Measurements from ENCODE around the gene FOXP1. TPM values are rescaled to one million over a fixed set of nuclear protein-coding genes. Genes with fewer than 3 reads are reported as not detected.

Gene FOXP1
- total RNA-seq, 1 donor from 2014 or later, result 33.2 TPM

GRCh38 chr3:71454512-71455403, 128.8 kb downstream of the FOXP1 start:
- FAIRE-seq, result no peak

GRCh38 chr3:71453822-71454511, 129.6 kb downstream of the FOXP1 start:
- peak; percentile 38 for DNase-seq (ENCODE audit: low read depth)
- TF ChIP-seq CTCF (IDR thresholded peaks at IDR 0.05; ENCODE audit: insufficient read depth, low read length, severe bottlenecking), result no peak
- no peak for FAIRE-seq

More at GRCh38 chr3:71454512-71455403, 128.8 kb downstream of the FOXP1 start:
- TF ChIP-seq CTCF (IDR thresholded peaks at IDR 0.05; ENCODE audit: insufficient read depth, low read length, severe bottlenecking), result no peak
- no peaks in the 10 kb centered on the region for H3K36me3 ChIP-seq (ENCODE audit: control insufficient read depth, insufficient read depth, low read length)
- no peak for DNase-seq (ENCODE audit: low read depth)
- no peak overlapping the region for H3K4me3 ChIP-seq (ENCODE audit: low read depth, low read length)
- H3K27me3 ChIP-seq (ENCODE audit: control insufficient read depth, insufficient read depth, low read length), result no peaks in the 10 kb centered on the region

GRCh38 chr3:71453319-71453718, 130.2 kb downstream of the FOXP1 start:
- FAIRE-seq, result no peak
- no peaks in the 10 kb centered on the region for H3K36me3 ChIP-seq (ENCODE audit: control insufficient read depth, insufficient read depth, low read length)
- no peak for DNase-seq (ENCODE audit: low read depth)
- H3K27me3 ChIP-seq (ENCODE audit: control insufficient read depth, insufficient read depth, low read length), result no peaks in the 10 kb centered on the region
- H3K4me3 ChIP-seq (ENCODE audit: low read depth, low read length), result no peak overlapping the region
- TF ChIP-seq CTCF (IDR thresholded peaks at IDR 0.05; ENCODE audit: insufficient read depth, low read length, severe bottlenecking), result no peak

More at GRCh38 chr3:71453822-71454511, 129.6 kb downstream of the FOXP1 start:
- no peaks in the 10 kb centered on the region for H3K27me3 ChIP-seq (ENCODE audit: control insufficient read depth, insufficient read depth, low read length)
- no peaks in the 10 kb centered on the region for H3K36me3 ChIP-seq (ENCODE audit: control insufficient read depth, insufficient read depth, low read length)
- H3K4me3 ChIP-seq (ENCODE audit: low read depth, low read length), result no peak overlapping the region

DNA sequence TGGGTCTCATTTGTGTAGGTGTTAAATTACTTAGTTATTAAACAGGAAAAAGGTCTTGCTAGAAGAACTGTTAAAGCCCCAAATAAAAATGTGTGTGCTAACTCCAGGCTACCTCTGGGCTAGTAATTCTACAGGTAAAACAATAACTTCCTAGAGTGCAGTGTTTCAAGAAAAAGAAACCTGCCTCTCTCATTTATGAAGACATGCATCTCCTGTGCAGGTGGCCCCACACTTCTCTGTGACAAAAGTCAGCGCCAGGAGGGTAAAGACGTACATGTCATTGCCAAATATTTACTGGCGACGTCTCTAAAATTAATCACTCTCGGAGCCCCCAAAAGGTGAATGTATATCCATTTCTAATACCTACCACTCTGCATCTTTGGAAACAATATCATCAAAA, 131.7 kb downstream of the FOXP1 start:
- FAIRE-seq (no peak), DNase-seq (ENCODE audit: low read depth) (no peak)
- H3K36me3 ChIP-seq (ENCODE audit: control insufficient read depth, insufficient read depth, low read length), result no peaks in the 10 kb centered on the region
- TF ChIP-seq CTCF (IDR thresholded peaks at IDR 0.05; ENCODE audit: insufficient read depth, low read length, severe bottlenecking), result no peak
- no peaks in the 10 kb centered on the region for H3K27me3 ChIP-seq (ENCODE audit: control insufficient read depth, insufficient read depth, low read length)
- H3K4me3 ChIP-seq (ENCODE audit: low read depth, low read length), result no peak overlapping the region

DNA sequence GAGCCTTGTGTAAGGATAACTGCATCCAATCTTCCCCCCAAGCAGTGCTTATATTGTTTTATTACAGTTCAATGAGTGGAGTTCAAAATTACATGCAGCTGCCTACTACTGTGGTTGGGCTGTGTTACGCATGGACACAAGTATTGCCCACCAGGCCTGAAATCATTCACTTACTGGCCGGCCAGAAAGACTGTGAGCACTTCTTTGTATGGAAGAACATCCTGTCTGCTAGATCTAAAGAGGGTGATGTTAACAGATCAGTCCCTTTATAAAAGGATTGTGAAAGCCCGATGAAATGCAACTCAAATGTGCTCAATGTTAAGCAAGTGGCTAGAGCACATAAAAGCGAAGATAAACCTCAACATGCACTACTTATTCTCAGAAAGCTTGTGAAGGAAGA, 132.5 kb downstream of the FOXP1 start:
- Histone ChIP-seq H3K27me3 (ENCODE audit: control insufficient read depth, insufficient read depth, low read length) (no peaks in the 10 kb centered on the region), H3K4me3 (ENCODE audit: low read depth, low read length) (no peak overlapping the region), H3K36me3 (ENCODE audit: control insufficient read depth, insufficient read depth, low read length) (no peaks in the 10 kb centered on the region)
- FAIRE-seq, result peak; percentile 23
- no peak for TF ChIP-seq CTCF (IDR thresholded peaks at IDR 0.05; ENCODE audit: insufficient read depth, low read length, severe bottlenecking)
- no peak for DNase-seq (ENCODE audit: low read depth)

Measured in bronchial epithelial cell (primary cell).